Measurements from ENCODE around the gene PDGFA.
"Not testable (repeated sequence)": the region's sequence is repeated elsewhere in the genome, so short reads cannot be mapped to it uniquely, and the experiment has no call there.

Gene PDGFA

DNA sequence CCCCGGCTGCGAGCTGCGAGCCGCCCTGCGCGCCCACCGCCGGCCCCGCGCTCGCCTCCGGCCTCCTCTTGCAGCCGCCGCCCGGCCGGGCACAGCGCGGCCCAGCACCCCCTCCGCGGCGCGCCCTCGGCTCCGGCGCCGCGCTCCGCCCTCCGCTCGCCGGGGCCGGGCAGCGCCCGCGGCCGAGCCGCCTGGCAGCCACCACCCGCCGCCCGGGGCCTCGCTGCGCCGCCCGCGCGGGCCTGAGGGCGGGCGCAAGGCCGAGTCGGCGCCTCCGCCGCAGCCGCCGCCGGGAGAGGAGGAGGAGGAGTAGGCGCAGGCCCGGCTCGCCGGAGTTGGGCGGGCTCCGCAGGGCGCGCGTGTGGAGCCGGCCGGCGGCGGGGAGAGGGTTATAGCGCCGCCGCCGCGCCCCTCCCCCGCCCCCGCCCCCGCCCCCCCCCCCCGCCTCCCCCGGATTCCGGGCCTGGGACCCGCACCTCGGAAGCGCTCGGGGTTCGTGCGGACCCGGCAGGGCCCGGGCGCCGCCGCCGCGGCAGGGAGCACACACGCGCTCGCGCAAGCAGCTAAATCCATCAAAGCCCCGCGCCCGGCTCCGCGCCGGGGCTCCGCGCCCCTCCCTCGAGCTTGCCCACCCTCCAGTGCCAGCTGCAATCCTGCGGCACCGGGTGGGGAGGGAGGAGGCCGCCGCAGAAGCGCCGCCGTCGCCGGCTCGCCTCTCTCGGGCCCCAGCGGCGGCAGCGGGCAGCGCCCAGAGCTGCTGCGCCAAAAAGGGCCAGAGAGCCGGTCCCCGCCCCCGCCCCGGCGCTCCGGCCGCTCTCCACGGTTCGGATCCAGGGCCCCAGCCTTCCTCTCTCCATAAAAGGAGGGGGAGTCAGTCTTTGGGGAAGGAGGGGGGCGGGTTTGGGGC lies at the start of gene PDGFA:
TSS of gene PDGFA (minus strand) at position 363 of the 907 bp plus-strand sequence. CDS start 845 bp downstream, outside the sequence.
- DNase-seq: no peak

GRCh38 chr7:568031-568951 lies 48.6 kb upstream of the PDGFA start:
- no peak for DNase-seq

GRCh38 chr7:567305-567883 lies 47.7 kb upstream of the PDGFA start:
- DNase-seq: no peak

DNA sequence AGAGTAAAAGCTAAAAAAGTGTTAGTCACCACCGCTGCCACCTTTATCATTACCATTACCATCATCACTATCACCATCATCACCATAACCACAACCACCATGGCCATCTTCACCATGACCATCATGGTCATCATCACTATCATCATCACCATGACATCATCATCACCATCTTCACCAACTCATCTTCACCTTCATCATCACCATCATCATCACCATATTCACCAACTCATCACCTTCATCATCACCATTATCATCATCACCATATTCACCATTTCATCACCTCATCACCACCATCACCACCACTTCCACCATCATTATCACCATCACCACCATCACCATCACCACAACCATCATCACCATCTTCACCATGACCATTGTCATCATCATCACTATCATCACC lies 46.5 kb upstream of the PDGFA start:
- DNase-seq: no peak

DNA sequence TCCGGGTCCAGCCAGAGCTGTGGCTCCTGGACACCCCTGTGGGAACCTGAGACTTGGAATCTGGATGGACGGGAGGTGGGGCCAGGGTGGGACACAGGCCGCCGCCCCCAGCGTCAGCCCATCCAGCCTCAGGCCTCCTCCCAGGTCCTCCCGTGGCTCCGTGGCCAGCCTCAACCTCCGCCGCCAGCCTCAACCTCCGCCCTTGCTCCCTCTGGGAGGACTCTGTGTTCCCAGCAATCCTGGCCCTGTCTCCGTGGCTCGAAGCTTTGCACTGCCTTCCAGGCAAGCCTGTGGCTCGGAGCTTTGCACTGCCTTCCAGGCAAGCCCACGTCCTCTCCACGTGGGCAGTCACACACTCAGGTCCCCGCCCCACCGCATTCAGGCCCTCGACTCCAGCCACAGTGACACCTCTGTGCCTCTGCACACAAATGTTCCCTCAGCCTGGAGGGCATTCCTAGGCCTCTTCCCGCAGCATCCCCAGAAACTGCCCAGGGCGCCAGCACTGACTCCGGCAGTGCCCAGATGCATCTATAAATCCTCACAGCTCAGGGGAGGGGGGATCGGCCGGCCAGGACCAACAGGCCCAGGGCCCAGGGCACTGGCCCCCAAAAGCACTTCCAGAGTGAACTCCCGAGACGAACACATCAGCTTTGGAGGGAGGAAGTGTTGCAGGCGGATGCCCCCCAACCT lies 44.7 kb upstream of the PDGFA start:
- DNase-seq: no peak

GRCh38 chr7:563629-564170 lies 44.1 kb upstream of the PDGFA start:
- no peak for DNase-seq

- DNase-seq: no peak
Observed at GRCh38 chr7:562789-563628, 43.4 kb upstream of the PDGFA start.

GRCh38 chr7:562374-562675 lies 42.7 kb upstream of the PDGFA start:
- no peak for DNase-seq

DNA sequence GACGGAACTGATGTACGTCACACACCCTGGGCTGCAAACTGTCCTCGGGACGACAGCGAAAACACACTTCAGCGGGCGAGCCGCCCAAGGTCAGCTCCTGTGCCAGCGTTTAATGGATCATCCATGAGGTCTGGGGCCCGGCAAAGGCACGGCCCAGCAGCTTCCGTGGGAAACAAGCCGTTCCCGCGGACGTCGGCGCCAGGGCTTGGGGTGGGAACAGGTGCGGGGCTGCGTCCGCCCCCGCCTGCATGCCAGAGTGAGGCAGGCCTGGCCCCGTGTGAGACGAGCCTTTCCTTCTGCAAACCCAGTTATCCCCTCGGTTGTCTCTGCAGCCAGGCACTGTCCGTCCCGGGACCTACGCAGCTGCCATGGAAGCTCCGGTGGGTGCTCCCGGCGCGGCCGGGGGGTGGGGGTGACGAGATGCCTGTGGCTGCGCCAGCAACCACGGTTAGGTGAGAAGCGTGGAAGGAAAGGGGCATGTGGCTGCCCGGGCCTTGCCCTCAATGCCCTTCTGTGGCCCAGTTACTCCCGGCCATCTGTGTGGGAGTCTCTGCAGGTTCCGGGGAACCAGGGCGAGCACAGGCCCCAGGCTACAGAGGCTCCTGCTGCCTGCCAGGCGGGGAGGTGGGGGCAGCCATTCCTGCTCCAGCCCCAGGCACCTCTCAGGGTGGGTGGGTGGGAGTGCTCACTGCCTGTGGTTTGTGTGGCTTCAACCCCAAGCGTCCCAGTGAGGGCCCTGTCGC lies 42.2 kb upstream of the PDGFA start:
- no peak for DNase-seq

GRCh38 chr7:560966-561630 lies 41.5 kb upstream of the PDGFA start:
- DNase-seq: no peak

DNA sequence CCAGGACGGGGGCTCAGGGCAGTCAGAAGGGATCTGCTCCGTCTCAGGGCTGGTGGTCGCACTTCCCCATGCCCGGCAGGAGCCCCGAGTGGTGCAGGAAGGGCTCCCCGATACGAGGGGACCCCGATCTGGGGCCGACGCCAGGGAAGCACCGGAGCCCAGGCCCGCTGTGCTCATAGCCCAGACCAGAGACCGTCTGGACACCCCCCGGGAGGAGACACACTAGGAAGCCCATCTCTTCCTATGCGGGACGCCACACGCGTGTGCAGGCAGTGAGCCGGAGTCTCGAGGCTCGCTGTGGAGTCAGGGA lies 39.7 kb upstream of the PDGFA start:
- DNase-seq: no peak

GRCh38 chr7:557558-557881 lies 37.9 kb upstream of the PDGFA start:
- no peak for DNase-seq

DNA sequence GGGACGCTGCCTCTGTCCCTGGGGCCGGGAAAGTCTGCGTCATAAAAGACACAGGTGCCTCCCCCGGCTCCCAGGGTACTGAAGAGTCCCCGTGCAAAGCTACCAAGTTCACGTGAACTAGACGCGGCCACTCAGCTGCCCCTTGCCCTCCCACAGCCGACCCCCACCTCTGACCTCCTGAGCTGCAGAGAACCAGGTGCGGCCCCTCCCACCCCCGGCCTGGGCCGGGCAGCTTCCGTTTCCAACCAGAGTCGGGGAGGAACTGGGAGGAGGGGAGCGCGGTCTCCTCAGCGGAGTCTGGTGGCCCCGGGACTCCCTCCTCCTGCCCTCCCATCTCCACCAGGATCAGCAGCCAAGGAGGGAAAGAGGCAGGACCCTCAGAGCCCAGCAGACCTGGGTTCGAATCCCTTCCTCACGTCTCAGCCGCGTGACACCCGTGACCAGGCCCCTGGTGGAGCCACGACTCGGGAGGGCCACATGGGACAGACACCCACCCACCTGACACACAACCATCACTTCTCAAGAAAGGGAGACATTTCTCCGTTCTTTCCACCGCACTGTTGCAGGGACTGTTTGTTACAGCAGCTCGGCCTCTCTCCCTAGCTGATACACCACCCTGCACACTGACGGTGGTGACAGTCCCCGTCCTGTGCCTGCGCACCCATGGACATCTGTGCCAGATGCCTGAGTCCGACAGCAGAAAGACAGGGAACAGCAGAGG lies 37.4 kb upstream of the PDGFA start:
- no peak for DNase-seq

- DNase-seq: no peak
Observed at GRCh38 chr7:556291-556826, 36.7 kb upstream of the PDGFA start.

GRCh38 chr7:555551-556160 lies 36.0 kb upstream of the PDGFA start:
- no peak for DNase-seq

- DNase-seq: no peak
Observed at GRCh38 chr7:553636-554111, 34.0 kb upstream of the PDGFA start.

DNA sequence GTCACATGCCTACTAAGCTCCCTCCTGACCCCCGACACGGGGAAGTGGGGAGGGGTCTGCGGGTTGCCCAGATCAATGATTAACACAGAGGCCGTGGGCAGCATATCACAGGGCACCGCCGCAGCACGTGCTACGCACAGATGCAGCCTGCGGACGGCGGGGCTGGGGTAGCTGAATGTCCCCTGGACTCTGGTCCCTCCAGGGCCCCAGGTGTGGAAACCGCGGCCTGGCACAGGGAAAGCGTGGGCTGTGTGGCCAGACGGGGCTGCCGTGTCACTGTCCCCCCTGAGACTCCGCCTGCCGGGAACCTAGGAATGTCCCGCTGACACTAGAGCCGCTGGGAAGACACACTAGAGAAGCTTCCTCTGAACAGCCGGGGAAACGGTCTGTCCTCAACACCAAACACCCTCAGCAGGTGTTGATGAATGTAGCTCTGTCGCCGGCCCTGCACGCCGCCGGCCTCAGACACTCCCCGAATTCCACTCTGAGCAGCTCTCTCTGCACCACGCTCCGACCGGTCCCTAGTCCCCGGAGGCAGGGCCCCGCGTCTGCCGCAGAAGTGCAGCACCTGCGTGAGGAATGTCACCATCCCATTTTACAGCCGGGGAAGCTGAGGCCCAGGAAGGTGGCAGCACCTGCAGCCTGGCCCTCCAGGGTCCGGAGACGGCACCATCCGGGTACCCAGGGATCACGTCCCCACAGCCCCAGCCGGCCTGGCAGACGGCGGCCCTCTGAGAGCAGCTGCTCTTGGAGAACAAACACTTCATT lies 33.4 kb upstream of the PDGFA start:
- DNase-seq: no peak

GRCh38 chr7:552151-552867 lies 32.7 kb upstream of the PDGFA start:
- DNase-seq: not testable (repeated sequence)
